Natural killer cell (primary cell): Measurements from ENCODE around the gene SON. TPM values are rescaled to one million over a fixed set of nuclear protein-coding genes. Genes with fewer than 3 reads are reported as not detected.
A peak's percentile ranks its signal among the peaks of the same experiment; 100 is the strongest.

Experiments
- ATAC-seq, 3 donors: fragments of 150-1000 bp in 2 of 3; fragments of 200-7000 bp in 1 of 3; cut with Tn5 transposase; 1 replicate in 1 of 3; 2 replicates in 2 of 3; pipeline ENCODE4 v1.10.0; 2021; ENCODE audit warnings: mild to moderate bottlenecking in 2 of 3, moderate library complexity in 2 of 3
- DNase-seq, 2 donors: peaks; one replicate each; pipeline versions ENCODE4 v3.0.0 to v3.0.0-alpha.2; 2013 to 2021; ENCODE audit warnings: mixed read lengths in 1 of 2
- H3K27ac ChIP-seq: one replicate; pipeline ENCODE4 v1.5.1; 2013; ENCODE audit warnings: mild to moderate bottlenecking, low read length
- H3K27me3 ChIP-seq: one replicate; pipeline ENCODE4 v1.6.1; 2013; ENCODE audit warnings: low read length; ENCODE audit not compliant: control insufficient read depth, insufficient read depth
- H3K36me3 ChIP-seq: one replicate; pipeline ENCODE4 v1.6.1; 2013; ENCODE audit warnings: low read length; ENCODE audit not compliant: control insufficient read depth, insufficient read depth
- H3K4me1 ChIP-seq: one replicate; pipeline ENCODE4 v1.6.1; 2013; ENCODE audit warnings: low read length; ENCODE audit not compliant: control insufficient read depth, insufficient read depth
- H3K4me3 ChIP-seq: one replicate; pipeline ENCODE4 v1.5.1; 2013; ENCODE audit warnings: low read length
- H3K9me3 ChIP-seq: one replicate; pipeline ENCODE4 v1.6.1; 2013; ENCODE audit warnings: low read length; ENCODE audit not compliant: control insufficient read depth, insufficient read depth
- H3K27ac Mint-ChIP-seq, 2 donors: one replicate each; pipeline ENCODE4 v1.8.0; 2022; ENCODE audit warnings: mild to moderate bottlenecking in 2 of 2, mixed read lengths in 2 of 2, moderate library complexity in 1 of 2
- H3K27me3 Mint-ChIP-seq, 2 donors: one replicate each; pipeline ENCODE4 v1.8.0; 2022; ENCODE audit warnings: low read depth in 2 of 2, mixed read lengths in 2 of 2
- H3K36me3 Mint-ChIP-seq: one replicate; pipeline ENCODE4 v1.8.0; 2022; ENCODE audit warnings: mixed read lengths
- H3K4me1 Mint-ChIP-seq, 2 donors: one replicate each; pipeline ENCODE4 v1.8.0; 2022; ENCODE audit warnings: mixed read lengths in 2 of 2
- H3K4me3 Mint-ChIP-seq: one replicate; pipeline ENCODE4 v1.8.0; 2022; ENCODE audit warnings: mild to moderate bottlenecking, moderate library complexity, mixed read lengths
- H3K9me3 Mint-ChIP-seq, 2 donors: one replicate each; pipeline ENCODE4 v1.8.0; 2022; ENCODE audit warnings: mixed read lengths in 2 of 2
- CTCF ChIP-seq: fragments of 200-600 bp; IDR thresholded peaks from one replicate; pipeline ENCODE4 v1.8.0; 2022; ENCODE audit warnings: antibody characterized with exemption
- WGBS: methylation state at CpG from one replicate; pipeline ENCODE4 v1.1.7; 2013; ENCODE audit warnings: missing lambda C conversion rate; ENCODE audit not compliant: insufficient coverage; 5-methylcytosine and 5-hydroxymethylcytosine counted together
- intact Hi-C: fragments of 100-400 bp; cut with micrococcal nuclease; formaldehyde crosslinking; loops from one replicate; pipeline ENCODE4 v1.14.2; 2022
- total RNA-seq, 4 donors: library from RNA; stranded (reverse); fragments of 120-200 nt in 1 of 4; gene quantifications; one replicate each; pipeline versions ENCODE4 v1.2.3 to v1.2.4, GENCODE V29; 2013 to 2022

Gene SON
- total RNA-seq, 3 donors from 2014 or later (not counting 1 experiment from before 2014, with no cell fraction given) = 348 to 442 (median 416) TPM

- TF ChIP-seq CTCF = no peak
- ATAC-seq = peak; percentile 8 to 30 (median 21)
These were observed 45.1 kb downstream of the SON start for GRCh38 chr21:33587792-33588484.

DNA sequence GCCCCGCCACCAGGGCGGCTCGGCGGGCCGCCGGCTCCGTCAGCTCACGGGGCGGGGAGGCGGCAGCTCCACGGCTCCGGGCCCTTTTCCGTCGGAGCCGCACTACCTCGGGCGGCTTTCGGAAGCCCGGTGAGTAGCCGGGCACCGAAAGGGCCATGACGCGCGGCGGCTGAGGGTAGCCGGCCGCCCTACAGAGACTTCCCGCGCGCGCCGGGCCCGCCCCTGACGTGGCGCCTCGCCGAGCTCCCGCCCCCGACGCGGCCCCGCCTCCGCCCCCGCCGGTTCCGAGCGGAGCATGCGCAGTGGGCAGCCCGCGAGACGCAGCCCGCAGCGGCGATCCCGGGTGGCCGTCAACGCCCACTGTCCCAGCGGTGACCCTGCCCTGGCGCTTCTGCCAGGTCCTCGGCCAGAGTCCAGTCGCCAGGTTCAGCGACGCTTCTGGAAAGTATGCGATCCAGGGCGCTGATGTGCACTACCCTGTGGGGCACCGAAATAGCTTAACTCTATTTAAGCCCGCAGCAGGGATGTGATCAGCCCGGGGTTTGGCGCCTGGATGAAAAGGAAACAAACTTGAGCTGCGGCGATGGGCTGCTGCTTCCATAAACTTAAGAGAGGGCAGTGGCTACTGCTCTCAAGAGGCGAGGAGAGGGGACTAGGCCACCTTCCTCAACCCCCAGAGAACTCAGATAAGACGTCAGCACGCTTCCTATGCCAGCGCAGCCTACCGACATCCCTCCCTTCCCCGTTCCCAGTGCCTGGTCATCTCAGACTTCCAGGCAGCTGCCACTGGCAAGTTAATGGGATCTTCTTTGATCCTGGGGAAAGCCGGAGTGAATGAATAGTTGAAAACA lies 45.9 kb downstream of the SON start, which contains the start of gene DONSON:
TSS of gene DONSON (minus strand) at position 200 of the 851 bp plus-strand sequence. CDS start at position 157, 43 bp downstream.
- Mint-ChIP-seq H3K4me1 (peaks cover 15 to 17% of the 10 kb centered on the region in 2 donors), H3K9me3 (no peaks in the 10 kb centered on the region), H3K36me3 (no peaks in the 10 kb centered on the region), H3K27me3 (no peaks in the 10 kb centered on the region), H3K27ac (peak within 1 kb of the TSS; percentile 75 to 87), H3K4me3 (peak within 1 kb of the TSS; percentile 92)
- WGBS = under 1% methylated on average over 78 of the region's 78 CpGs
- Histone ChIP-seq H3K36me3 (no peaks in the 10 kb centered on the region), H3K4me1 (peaks cover 10% of the 10 kb centered on the region), H3K27ac (peak within 1 kb of the TSS; percentile 64), H3K4me3 (peak within 1 kb of the TSS; percentile 76), H3K9me3 (no peaks in the 10 kb centered on the region), H3K27me3 (no peaks in the 10 kb centered on the region)
- intact Hi-C loops = loop anchor here (1.0 to 5.0 kb wide), 4 partner anchors 16 to 106 kb away; partner anchors contain the start of genes CRYZL1, GART and SON
- ATAC-seq (peak; percentile 94 to 98 (median 95)), DNase-seq (peak; percentile 92 to 93)
- TF ChIP-seq CTCF = peak; percentile 22

More at GRCh38 chr21:33587792-33588484, 45.1 kb downstream of the SON start:
- H3K9me3 ChIP-seq = no peaks in the 10 kb centered on the region
- H3K27me3 Mint-ChIP-seq = no peaks in the 10 kb centered on the region
- H3K4me1 ChIP-seq = peaks cover 10% of the 10 kb centered on the region
- intact Hi-C loops = loop anchor here (1.0 to 5.0 kb wide), 4 partner anchors 17 to 106 kb away; partner anchors contain the start of genes CRYZL1, GART and SON
- H3K36me3 ChIP-seq = no peaks in the 10 kb centered on the region
- H3K9me3 Mint-ChIP-seq = no peaks in the 10 kb centered on the region
- DNase-seq = no peak
- peak overlapping the region; percentile 75 to 87 for H3K27ac Mint-ChIP-seq
- WGBS = under 1% methylated on average over 53 of the region's 57 CpGs
- H3K27ac ChIP-seq = no peak overlapping the region
- H3K4me3 ChIP-seq = peak overlapping the region; percentile 76
- peaks cover 15 to 17% of the 10 kb centered on the region in 2 donors for H3K4me1 Mint-ChIP-seq
- no peaks in the 10 kb centered on the region for H3K27me3 ChIP-seq
- peak overlapping the region; percentile 92 for H3K4me3 Mint-ChIP-seq
- H3K36me3 Mint-ChIP-seq = no peaks in the 10 kb centered on the region

GRCh38 chr21:33598051-33598450 lies 55.2 kb downstream of the SON start:
- WGBS = no CpG with 5 or more reads among the region's 1 CpG
- Histone ChIP-seq H3K4me3 (no peak overlapping the region), H3K4me1 (no peaks in the 10 kb centered on the region), H3K9me3 (no peaks in the 10 kb centered on the region), H3K27ac (no peak overlapping the region), H3K36me3 (peaks cover 49% of the 10 kb centered on the region), H3K27me3 (no peaks in the 10 kb centered on the region)
- no peak for DNase-seq
- no peak for TF ChIP-seq CTCF
- H3K27ac Mint-ChIP-seq = no peak overlapping the region
- intact Hi-C loops = no loop called here
- ATAC-seq = no peak
- H3K4me1 Mint-ChIP-seq = no peaks in the 10 kb centered on the region
- H3K4me3 Mint-ChIP-seq = no peak overlapping the region
- H3K27me3 Mint-ChIP-seq = no peaks in the 10 kb centered on the region
- no peaks in the 10 kb centered on the region for H3K9me3 Mint-ChIP-seq
- peaks cover 8% of the 10 kb centered on the region for H3K36me3 Mint-ChIP-seq
